ENCODE data around the gene MYO15B. TPM values are rescaled to one million over a fixed set of nuclear protein-coding genes. Genes with fewer than 3 reads are reported as not detected.

MYO15B gene
- total and polyA plus RNA-seq, 2 of the 13 experiments (the other 11 are each of a cell fraction or from before 2014, with no cell fraction given) = 2.8 to 8.1 TPM

DNA sequence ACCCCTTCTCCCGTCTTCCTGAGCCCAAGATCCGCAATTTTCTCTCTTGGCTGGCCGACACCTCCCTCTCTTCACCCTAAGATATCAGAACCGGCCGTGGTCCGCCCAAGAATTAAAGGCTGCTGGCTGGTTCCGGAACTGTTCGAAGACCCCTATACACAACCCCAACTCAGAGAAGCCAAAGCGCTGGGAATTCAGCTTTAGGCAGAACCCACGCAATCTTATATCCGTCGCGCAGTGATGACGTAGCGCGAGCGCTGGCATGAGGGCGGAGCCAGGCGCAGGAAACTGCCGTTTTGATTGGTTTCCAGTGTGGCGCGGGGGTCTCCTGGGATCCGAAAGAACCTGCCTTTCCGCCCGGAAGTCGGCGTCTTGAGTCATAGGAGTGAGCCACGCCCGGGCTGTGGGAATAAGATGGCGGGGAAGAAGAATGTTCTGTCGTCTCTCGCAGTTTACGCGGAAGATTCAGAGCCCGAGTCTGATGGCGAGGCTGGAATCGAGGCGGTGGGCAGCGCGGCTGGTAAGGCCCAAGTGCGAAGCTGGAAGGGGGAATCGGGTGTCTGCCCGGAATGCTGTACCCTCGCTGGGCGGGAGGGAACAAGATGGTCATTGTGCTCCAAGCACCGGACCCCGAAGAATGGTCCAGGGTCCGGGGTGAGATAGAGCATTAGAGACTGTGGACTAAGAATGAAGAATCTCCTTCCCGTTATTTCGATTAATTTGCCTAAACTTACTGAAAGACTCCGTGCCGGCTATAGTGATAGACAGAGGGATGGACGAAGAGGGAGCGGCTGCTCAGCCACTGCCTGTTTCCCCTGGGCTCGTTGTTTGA lies 79.6 kb downstream of the MYO15B start, which contains the start of the genes RECQL5 and SAP30BP (continued):
- TF ChIP-seq BORCS8-MEF2B (CRISPR knock-in tag; IDR thresholded peaks at IDR 0.05) (peak; percentile 84), ZNF101 (CRISPR knock-in tag; IDR thresholded peaks at IDR 0.05; ENCODE audit: borderline replicate concordance, low read depth) (no peak), ZNF382 (CRISPR knock-in tag; IDR thresholded peaks at IDR 0.05; ENCODE audit: borderline replicate concordance) (no peak), SCMH1 (CRISPR knock-in tag; IDR thresholded peaks at IDR 0.05; ENCODE audit: borderline replicate concordance) (no peak), HHEX (CRISPR knock-in tag; IDR thresholded peaks at IDR 0.05) (no peak), ZNF569 (CRISPR knock-in tag; IDR thresholded peaks at IDR 0.05; ENCODE audit: borderline replicate concordance) (peak; percentile 50; the same call in 1 of the 2 replicates), CREM (IDR thresholded peaks at IDR 0.05) (peak; percentile 100), CREM (CRISPR knock-in tag; IDR thresholded peaks at IDR 0.05) (peak; percentile 71), NCOA5 (CRISPR knock-in tag; IDR thresholded peaks at IDR 0.05) (0 out of 2 replicates have a peak, but pooled peaks have one; percentile 59), GTF2F1 (IDR thresholded peaks at IDR 0.05; ENCODE audit: low read length) (0 out of 2 replicates have a peak, but pooled peaks have one; percentile 30), KLF12 (CRISPR knock-in tag; IDR thresholded peaks at IDR 0.05; ENCODE audit: borderline replicate concordance) (peak; percentile 81; the same call in 1 of the 2 replicates), ZNF737 (CRISPR knock-in tag; IDR thresholded peaks at IDR 0.05; ENCODE audit: borderline replicate concordance) (peak; percentile 77; the same call in 1 of the 2 replicates), HOXA5 (CRISPR knock-in tag; IDR thresholded peaks at IDR 0.05) (peak; percentile 26; the same call in 1 of the 2 replicates), ATF2 (CRISPR knock-in tag; IDR thresholded peaks at IDR 0.05) (no peak), SIN3B (IDR thresholded peaks at IDR 0.05; ENCODE audit: low read length) (peak; percentile 99)
- TF ChIP-seq, protein P1, sequence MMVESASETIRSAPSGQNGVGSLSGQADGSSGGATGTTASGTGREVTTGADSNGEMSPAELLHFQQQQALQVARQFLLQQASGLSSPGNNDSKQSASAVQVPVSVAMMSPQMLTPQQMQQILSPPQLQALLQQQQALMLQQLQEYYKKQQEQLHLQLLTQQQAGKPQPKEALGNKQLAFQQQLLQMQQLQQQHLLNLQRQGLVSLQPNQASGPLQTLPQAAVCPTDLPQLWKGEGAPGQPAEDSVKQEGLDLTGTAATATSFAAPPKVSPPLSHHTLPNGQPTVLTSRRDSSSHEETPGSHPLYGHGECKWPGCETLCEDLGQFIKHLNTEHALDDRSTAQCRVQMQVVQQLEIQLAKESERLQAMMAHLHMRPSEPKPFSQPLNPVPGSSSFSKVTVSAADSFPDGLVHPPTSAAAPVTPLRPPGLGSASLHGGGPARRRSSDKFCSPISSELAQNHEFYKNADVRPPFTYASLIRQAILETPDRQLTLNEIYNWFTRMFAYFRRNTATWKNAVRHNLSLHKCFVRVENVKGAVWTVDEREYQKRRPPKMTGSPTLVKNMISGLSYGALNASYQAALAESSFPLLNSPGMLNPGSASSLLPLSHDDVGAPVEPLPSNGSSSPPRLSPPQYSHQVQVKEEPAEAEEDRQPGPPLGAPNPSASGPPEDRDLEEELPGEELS (CRISPR knock-in tag; IDR thresholded peaks at IDR 0.05) = no peak; the same call in 1 of the 2 replicates
- TF ChIP-seq, protein P2, sequence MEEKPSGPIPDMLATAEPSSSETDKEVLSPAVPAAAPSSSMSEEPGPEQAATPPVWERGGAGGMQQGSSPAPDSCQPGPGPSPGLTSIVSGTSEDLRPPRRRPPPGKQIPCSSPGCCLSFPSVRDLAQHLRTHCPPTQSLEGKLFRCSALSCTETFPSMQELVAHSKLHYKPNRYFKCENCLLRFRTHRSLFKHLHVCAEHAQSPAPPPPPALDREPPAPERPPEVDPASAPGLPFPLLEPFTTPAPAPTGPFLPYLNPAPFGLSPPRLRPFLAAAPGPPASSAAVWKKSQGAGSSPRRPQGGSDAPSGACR (CRISPR knock-in tag; IDR thresholded peaks at IDR 0.05) = peak; percentile 62; the same call in 1 of the 2 replicates

All from HepG2 (cell line).